ENCODE results near the gene SIPA1. TPM values are rescaled to one million over a fixed set of nuclear protein-coding genes. Genes with fewer than 3 reads are reported as not detected.

SIPA1 gene
- total RNA-seq, 2 donors from 2014 or later, result 47.9 to 69.8 TPM

DNA sequence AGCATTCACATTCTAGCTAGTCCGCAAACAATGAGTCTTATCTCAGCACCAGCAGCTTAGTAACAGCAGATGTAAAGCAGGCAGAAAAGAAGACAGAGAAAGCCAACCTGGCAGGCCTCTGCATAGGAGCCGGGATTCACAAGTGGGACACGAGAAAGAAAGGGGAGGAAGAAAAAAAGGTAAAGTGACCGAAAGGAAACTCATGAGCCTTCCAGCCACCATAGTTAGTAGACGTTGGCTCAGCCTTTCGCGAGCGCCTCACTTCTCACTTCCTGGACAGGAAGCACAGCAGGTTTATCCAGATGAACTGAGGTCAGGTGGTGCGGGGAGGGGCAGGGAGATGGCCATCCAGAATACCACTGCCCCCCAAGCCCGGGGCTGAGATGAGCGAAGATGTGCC lies 54.5 kb downstream of the SIPA1 start:
- Histone ChIP-seq H3K27ac (no peak overlapping the region), H3K4me1 (ENCODE audit: control insufficient read depth in 1 of 2, low read depth in 2 of 2) (no peaks in the 10 kb centered on the region), H3K36me3 (no peaks in the 10 kb centered on the region), H3K27me3 (replicated peaks; ENCODE audit: insufficient read depth) (no peaks in the 10 kb centered on the region), H3K4me3 (no peak overlapping the region), H3K9me3 (no peaks in the 10 kb centered on the region)
- ATAC-seq (ENCODE audit: insufficient number of reproducible peaks, low FRiP score, low read depth), result no peak
- DNase-seq (ENCODE audit: low spot score), result no peak
- TF ChIP-seq, protein P1, sequence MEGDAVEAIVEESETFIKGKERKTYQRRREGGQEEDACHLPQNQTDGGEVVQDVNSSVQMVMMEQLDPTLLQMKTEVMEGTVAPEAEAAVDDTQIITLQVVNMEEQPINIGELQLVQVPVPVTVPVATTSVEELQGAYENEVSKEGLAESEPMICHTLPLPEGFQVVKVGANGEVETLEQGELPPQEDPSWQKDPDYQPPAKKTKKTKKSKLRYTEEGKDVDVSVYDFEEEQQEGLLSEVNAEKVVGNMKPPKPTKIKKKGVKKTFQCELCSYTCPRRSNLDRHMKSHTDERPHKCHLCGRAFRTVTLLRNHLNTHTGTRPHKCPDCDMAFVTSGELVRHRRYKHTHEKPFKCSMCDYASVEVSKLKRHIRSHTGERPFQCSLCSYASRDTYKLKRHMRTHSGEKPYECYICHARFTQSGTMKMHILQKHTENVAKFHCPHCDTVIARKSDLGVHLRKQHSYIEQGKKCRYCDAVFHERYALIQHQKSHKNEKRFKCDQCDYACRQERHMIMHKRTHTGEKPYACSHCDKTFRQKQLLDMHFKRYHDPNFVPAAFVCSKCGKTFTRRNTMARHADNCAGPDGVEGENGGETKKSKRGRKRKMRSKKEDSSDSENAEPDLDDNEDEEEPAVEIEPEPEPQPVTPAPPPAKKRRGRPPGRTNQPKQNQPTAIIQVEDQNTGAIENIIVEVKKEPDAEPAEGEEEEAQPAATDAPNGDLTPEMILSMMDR (IDR thresholded peaks at IDR 0.05), result no peak

DNA sequence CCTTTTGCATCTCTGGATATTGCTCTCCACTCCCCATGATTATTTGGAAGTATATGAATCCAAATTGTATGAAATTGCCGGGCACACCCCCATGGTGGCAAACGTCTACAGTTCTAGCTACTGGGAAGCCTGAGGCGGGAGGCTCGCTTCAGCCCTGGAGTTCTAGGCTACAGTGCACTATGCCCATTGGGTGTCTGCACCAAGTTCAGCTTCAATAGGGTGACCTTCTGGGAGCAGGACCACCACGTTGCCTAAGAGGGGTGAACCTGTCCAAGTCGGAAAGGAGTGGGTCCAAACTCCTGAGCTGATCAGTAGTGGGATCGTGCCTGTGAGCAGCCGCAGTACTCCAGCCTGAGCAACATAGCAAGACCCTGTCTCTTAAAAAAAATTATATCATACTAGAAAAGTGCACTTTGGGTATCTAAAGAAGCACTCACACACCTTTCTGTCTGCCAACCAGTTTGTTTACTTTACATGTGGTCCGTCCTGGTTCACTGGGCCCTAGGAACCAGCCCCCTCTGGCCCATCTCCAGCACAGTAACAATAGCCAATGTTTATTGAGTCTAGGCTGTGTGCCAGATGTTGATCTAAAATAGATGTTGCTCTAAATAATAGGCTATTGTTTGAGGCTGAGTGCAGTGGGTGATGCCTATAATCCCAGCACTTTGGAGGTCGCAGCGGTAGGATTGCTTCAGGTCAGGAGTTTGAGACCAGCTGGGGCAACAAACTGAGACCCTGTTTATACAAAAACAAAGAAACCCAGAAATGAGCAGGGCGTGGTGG lies 57.7 kb downstream of the SIPA1 start:
- H3K36me3 ChIP-seq, result no peaks in the 10 kb centered on the region
- H3K9me3 ChIP-seq, result no peaks in the 10 kb centered on the region
- no peaks in the 10 kb centered on the region for H3K4me1 ChIP-seq (ENCODE audit: control insufficient read depth in 1 of 2, low read depth in 2 of 2)
- ATAC-seq (ENCODE audit: insufficient number of reproducible peaks, low FRiP score, low read depth) (no peak), DNase-seq (ENCODE audit: low spot score) (no peak)
- H3K4me3 ChIP-seq, result no peak overlapping the region
- no peaks in the 10 kb centered on the region for H3K27me3 ChIP-seq (replicated peaks; ENCODE audit: insufficient read depth)
- no peak overlapping the region for H3K27ac ChIP-seq
- TF ChIP-seq, protein P1 (IDR thresholded peaks at IDR 0.05), result no peak

DNA sequence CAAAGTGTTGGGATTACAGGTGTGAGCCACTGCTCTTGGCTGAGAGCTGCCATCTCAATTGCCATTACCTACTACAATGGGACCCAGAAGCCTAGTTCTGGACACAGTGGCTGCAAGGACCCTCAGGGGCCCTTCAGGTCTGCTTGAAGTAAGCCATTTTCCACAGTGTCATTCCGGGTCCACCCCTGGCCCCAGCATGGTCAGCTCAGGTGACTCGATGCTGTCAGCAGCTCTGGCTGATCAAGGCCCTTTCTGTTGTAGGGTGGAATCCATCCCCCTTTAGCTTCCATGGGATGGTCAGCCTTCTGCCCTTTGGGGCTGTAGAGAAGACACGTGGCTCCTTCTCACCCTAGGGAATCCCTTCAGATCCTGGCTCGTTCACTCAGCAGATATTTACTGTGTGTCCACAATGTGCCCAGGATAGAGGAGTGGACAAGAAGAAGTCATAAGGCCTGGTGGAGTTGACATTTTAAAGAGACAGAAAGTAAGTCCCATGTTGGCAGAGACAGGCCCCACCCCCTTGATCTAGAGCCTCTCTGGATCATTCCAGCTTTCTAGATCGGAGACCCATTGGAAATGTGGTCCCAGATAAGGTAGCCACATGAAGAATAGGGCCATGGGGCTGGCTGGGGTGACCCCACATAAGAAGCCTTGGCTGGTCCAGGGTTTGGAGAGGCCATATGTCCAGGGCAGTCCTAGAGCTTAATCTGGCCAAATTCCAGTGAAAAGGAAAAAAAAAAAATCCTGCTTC lies 59.1 kb downstream of the SIPA1 start:
- Histone ChIP-seq H3K4me3 (no peak overlapping the region), H3K36me3 (no peaks in the 10 kb centered on the region), H3K9me3 (no peaks in the 10 kb centered on the region), H3K27me3 (replicated peaks; ENCODE audit: insufficient read depth) (no peaks in the 10 kb centered on the region), H3K4me1 (ENCODE audit: control insufficient read depth in 1 of 2, low read depth in 2 of 2) (no peaks in the 10 kb centered on the region), H3K27ac (no peak overlapping the region)
- no peak for ATAC-seq (ENCODE audit: insufficient number of reproducible peaks, low FRiP score, low read depth)
- DNase-seq (ENCODE audit: low spot score), result no peak
- TF ChIP-seq, protein P1 (IDR thresholded peaks at IDR 0.05), result no peak

DNA sequence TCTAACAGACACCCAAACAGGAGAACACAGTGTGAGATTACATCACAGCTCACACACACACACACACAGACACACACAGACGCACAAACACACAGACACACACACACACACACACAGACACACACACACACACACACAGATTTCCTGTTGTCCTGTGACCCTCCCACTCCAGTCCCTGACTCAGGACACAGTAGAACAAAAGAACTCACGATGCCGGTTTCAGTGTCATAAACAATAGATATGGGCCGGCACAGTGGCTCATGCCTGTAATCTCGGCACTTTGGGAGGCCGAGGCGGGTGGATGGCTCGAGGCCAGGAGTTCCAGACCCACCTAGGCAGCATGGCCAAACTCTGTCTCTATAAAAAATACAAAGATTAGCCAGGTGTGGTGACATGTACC lies 60.3 kb downstream of the SIPA1 start:
- TF ChIP-seq, protein P1 (IDR thresholded peaks at IDR 0.05), result no peak
- Histone ChIP-seq H3K36me3 (no peaks in the 10 kb centered on the region), H3K27me3 (replicated peaks; ENCODE audit: insufficient read depth) (no peaks in the 10 kb centered on the region), H3K9me3 (no peaks in the 10 kb centered on the region), H3K4me1 (ENCODE audit: control insufficient read depth in 1 of 2, low read depth in 2 of 2) (no peaks in the 10 kb centered on the region), H3K27ac (no peak overlapping the region), H3K4me3 (no peak overlapping the region)
- ATAC-seq (ENCODE audit: insufficient number of reproducible peaks, low FRiP score, low read depth), result no peak
- DNase-seq (ENCODE audit: low spot score), result no peak

DNA sequence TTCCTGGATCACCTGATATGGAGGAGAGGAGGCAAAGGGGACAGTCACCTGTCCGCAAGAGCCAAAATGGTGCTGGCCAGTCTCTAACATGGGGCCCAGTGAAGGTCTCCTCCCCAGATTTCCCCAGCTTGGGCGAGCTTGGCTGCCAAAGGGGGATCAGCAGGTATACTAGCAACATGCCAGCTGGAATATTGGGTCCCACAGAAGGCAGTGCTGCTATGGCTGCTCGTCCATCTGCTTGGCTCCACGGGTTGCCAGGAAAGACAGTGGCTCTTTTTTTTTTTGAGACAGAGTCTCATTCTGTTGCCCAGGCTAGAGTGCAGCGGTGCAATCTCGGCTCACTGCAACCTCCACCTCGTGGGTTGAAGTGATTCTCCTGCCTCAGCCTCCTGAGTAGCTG lies 61.4 kb downstream of the SIPA1 start:
- Histone ChIP-seq H3K27me3 (replicated peaks; ENCODE audit: insufficient read depth) (no peaks in the 10 kb centered on the region), H3K4me3 (no peak overlapping the region), H3K4me1 (ENCODE audit: control insufficient read depth in 1 of 2, low read depth in 2 of 2) (no peaks in the 10 kb centered on the region), H3K36me3 (no peaks in the 10 kb centered on the region), H3K9me3 (no peaks in the 10 kb centered on the region), H3K27ac (no peak overlapping the region)
- no peak for ATAC-seq (ENCODE audit: insufficient number of reproducible peaks, low FRiP score, low read depth)
- TF ChIP-seq, protein P1 (IDR thresholded peaks at IDR 0.05), result no peak
- no peak for DNase-seq (ENCODE audit: low spot score)
